ENCODE data around the gene SPSB2.

GRCh38 chr12:6921996-6922946 lies 49.2 kb upstream of the SPSB2 start:
- TF ChIP-seq CTCF (IDR thresholded peaks at IDR 0.05) (no peak), EP300 (IDR thresholded peaks at IDR 0.05) (no peak), POLR2AphosphoS5 (IDR thresholded peaks at IDR 0.05) (no peak)
